GM21529 (cell line): ENCODE data around the gene EPHB2.

Experiments
- ATAC-seq: cut with Tn5 transposase; IDR thresholded peaks from one replicate; pipeline ENCODE4 v1.9.1; 2021; ENCODE audit not compliant: unreplicated experiment

EPHB2 gene

DNA sequence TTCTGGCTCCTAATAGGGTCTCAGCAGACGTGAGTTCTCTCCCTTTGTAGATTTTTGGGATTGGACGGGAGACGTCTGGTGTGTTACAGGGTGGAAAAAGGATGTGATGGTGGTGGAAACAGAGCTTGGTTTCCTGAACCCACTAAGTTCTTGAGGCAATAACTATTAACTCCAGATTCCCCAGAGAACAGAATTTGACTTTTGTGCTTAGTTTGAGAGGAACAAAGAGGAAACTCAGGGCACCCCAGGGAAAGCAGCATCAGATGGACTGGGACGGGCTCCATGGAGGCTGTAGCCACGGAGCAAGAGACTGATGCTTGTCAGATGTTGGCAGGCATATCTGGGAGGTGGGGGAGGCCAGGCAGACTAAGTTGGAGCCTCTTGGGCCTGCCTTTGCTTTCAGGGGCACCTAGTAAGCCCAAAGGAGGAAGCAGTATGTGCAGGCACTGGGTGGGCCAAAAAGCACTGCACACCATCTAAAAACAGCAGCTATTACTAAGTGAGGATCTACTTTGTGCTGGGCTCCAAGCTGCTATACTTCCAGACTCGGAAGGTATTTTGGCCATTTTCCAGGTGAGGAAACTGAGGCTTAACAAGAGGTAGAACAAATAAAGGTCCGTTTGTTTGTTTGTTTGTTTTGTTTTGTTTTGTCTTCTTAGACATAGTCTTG lies 66.9 kb downstream of the EPHB2 start:
- ATAC-seq = no peak

DNA sequence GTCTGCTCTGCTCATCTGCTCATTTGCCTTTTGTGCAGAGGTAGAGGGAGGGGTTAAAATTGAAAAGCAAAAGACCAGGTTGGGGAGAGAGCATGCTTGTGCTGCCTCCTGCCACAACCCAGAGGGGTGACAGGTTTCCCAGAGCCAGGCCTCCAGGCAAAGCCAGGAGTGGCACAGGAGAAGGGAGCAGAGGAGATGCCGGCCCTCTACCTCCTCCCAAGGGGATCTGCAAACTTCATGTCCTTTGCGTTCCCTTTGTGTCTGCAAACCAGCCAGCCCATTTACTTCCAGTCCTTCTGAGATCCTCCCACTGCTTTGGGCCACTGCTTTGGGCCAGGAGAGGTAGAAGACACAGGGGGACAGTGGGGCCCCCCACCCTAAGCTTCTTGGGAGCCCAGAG lies 67.8 kb downstream of the EPHB2 start:
- no peak for ATAC-seq

DNA sequence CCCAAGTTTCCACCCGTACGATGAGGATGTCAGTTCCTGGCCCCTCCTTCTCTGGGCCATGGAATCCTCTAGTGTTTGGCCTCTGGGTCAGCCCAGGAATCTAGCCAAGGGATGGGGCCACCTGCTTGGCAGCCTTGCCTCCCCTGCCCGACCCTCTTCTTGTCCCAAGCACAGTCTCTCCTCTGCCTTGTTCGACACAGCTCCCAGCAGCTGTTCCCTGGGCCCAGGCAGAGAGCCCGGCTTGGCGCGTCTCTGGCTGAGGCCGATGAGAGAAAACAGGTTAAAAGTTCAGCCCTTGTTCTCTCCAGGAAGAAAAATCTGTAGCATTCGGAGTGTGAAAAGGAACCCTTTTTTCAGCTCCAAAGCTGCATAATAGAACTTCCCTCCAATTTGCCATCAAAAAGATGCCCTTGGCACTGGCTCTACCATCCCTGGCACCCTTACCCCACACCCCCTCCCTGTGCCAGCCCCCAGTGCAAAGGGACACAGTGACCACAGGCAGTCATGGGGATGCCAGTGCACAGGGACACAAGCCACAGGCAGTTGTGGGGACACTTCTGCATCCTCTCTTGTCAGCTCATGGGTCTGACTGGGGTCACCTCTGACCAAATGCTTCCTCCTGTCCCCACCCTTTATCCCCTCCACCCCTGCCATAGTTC lies 68.4 kb downstream of the EPHB2 start:
- ATAC-seq = no peak

DNA sequence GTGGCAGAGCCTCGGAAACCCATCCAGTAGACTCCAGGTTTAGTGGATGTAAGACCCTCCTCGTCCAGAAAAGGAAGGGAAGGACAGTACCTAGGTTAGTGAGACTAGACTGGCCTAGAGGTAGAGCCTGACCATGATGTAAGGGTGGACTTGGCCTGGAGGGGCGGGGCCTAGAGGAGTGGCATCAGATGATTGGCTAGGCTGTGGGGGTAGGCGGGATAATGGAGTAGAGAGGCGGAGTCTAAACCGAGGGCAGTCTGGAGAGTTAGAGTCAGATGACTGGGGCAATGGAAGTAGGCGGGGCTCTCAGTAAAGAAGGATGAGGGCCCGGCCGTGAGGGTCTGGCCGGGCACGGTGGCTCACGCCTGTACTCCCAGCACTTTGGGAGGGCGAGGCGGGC lies 70.1 kb downstream of the EPHB2 start:
- ATAC-seq = no peak

DNA sequence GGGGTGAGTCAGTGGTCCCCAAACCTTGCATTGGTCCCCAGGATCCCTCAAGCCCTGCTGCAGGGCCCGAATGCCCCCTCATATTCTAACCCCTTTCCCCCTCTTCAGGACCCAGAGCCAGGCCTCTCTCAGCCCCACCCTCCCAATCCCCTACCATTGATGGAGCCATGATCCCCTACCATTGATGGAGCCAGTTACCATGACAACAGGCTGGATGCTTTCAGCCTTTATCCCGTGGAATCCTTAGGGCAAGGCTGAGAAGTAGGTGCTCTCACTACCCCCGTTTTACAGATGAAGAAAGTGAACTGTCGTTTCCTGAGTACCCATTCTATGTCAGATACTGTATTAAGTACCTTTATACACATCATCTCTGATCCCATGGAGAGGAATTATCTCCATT lies 70.8 kb downstream of the EPHB2 start:
- no peak for ATAC-seq

DNA sequence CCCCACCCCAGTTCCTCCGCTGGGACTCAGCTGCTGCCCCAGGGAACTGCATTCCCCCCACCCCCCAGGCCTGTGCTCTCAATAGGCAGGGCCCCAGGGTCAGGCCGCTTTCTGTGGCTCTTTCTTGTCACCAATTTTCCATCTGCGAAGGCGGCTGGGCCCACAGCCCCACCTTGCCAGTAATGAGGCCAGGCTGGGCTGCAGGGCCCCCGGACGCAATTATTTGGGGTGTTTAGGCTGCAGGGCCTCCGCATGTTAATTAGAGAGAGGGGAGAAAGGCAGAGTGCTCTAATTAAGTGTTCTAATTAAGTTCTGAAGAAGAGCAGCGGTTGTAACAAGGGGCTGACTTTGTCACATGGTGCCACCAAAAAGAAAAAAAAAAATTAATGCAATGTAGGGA lies 71.8 kb downstream of the EPHB2 start:
- no peak for ATAC-seq

DNA sequence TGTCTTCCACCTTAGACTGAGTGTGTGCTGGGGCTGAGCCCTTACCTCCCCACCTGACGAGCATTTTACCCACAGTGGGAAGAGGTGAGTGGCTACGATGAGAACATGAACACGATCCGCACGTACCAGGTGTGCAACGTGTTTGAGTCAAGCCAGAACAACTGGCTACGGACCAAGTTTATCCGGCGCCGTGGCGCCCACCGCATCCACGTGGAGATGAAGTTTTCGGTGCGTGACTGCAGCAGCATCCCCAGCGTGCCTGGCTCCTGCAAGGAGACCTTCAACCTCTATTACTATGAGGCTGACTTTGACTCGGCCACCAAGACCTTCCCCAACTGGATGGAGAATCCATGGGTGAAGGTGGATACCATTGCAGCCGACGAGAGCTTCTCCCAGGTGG lies 73.7 kb downstream of the EPHB2 start:
- ATAC-seq = no peak

DNA sequence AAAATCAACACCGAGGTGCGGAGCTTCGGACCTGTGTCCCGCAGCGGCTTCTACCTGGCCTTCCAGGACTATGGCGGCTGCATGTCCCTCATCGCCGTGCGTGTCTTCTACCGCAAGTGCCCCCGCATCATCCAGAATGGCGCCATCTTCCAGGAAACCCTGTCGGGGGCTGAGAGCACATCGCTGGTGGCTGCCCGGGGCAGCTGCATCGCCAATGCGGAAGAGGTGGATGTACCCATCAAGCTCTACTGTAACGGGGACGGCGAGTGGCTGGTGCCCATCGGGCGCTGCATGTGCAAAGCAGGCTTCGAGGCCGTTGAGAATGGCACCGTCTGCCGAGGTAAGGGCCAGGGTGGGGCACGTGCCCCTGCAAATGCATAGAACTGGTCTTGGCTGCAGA lies 74.1 kb downstream of the EPHB2 start:
- ATAC-seq = no peak

DNA sequence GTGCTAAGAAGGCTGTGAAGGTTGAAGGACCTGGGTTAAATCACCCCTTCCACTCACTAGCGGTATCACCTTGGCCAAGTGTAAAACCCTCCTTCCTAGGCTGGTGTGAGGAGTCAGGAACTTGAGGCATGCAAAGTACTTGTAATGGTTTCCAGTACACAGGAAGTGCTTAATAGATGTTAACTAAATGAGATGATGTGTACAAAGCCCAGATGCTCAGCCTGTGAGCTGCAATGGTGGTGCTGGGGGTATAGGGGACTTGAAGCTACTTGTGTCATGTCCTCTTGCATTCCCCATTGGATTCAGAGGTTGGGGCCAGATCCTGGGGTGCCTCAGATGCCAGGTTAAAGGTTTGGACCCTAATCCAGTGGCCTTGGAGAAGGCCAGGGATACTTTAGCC lies 75.5 kb downstream of the EPHB2 start:
- no peak for ATAC-seq

DNA sequence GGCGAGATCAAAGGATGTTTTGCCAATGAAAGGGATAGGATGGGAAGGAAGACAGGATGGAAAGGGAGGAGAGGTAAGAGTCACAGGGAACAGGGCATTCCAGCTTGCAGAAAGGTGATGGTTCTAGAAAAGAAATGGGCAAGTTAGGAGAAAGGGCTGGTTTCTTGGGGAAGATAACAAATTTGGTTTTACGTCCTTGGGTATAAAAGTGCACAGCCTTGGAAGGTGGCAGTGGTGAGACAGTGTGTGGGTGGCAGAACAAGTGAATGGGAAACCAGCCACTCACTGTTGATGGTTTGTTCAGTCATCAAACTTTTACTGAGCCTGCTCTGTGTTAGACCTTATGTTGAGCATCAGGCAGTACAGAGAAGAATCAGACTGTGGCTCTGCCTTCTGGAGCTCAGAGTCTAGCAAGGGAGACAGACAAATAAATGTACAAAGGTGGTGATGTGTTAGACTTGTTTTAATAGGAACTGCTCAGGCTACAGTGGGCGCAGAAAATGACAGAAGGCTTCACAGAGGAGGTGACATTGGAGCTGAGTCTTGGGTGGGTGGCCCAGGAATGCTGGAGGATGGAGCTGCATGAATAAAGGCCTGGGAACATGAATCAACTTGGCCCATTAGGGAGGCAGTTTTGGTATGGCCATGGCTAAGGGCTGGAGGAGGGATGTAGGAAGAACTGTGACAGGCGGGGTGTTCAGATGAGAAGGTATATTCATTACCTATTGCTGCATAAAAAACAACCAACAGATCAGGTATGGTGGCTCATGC lies 76.3 kb downstream of the EPHB2 start:
- no peak for ATAC-seq

DNA sequence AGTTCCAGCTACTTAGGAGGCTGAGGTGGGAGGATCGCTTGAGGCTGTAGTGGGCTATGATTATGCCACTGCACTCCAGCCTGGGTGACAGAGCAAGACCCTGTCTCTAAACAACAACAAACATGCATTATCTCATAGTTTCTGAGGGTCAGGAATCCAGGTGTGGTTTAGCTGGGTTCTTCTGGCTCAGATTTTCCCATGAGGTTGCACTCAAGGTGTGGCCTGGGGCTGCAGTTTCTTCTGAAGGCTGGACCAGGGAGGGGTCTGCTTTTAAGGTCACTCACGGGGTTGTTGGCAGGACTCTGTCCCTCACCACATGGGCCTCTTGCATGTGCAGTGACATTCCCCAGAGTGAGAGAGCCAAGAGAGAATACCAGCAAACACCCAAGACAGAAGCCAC lies 77.0 kb downstream of the EPHB2 start:
- no peak for ATAC-seq

DNA sequence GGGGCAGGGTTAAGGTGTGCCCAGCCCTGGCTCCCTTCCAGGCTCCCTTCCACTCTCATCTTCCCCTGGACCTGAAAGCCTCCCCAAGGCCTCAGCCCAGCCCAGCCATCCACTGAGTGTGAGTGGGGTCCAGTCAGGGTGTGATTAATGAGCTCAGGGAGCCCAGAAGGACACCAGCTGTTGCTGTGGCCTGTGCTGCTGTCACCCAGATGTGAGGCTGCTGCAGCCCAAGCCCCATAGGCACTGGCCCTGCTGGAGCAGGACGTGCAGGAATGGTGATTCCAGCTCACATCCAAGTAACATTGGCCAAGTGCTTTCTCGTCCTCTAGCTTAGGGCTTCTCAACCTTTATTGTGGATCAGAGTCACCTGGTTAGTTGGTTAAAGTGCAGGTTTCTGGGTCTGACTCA lies 77.6 kb downstream of the EPHB2 start:
- ATAC-seq = no peak

DNA sequence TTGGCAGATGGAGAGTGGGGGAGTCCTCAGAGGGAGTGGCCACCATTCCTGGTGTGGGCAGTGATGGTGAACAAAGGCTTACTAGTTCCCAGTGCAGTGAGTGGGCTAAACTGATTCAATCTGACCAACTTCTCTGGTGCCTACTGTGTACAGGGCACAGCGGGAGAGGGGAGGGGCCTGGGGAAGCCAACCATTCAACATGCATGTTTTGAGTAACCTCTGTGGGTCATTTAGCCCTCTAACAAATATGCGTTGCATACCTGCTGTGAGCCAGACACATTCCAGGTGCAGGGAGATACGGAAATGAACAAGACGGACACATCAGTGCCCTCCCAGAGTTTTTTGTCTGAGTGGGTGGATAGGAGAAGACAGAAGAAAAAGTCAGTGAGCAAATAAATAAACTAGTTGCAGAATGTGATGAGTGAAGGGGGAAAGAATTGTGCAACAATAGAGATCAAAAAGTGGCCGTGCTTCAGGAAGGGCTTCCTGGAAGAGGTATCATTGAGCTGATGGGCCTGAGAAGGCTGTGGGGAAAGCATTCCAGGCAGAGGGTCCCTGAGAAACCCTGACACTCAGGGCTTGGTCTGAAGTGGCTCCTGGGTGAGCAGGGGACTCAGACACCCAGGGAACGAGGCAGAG lies 78.8 kb downstream of the EPHB2 start:
- no peak for ATAC-seq

DNA sequence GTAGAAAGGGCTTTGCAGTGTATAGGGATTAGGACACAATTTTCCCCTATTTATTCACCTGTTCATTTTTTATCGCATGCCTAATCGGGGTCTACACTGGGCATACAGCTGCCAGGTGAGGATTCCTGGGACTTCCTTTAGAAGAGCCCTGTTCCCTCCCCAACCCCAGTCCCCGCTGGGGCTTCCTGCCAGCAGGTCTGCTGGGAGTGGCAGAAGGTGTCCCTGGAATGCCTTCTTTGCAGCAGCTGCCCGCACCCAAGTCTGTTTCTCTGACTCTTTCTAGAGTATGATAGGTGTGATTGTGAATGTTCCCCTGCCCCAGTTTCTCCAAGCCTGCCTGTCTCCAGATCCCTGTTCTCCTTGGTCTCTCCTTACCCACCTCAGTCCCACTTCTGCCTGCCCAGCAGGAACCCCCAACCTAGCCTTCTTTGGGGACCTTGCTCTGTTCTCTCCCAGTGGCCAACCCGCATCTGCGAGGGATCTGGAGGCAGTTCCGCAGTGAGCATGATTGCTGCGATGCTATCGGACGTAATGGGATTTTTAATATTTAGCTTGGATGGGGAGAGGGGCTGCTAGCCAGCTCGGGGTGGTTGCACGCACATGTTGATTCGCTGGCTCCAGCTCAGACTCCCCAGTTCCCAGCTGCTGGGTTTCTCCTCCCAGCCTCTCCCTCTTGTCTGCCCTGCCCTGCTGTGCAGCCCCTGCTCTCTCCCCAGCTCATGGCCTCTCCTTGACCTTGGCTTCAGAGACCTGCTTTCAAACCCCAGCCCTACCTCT lies 79.8 kb downstream of the EPHB2 start:
- ATAC-seq = no peak

DNA sequence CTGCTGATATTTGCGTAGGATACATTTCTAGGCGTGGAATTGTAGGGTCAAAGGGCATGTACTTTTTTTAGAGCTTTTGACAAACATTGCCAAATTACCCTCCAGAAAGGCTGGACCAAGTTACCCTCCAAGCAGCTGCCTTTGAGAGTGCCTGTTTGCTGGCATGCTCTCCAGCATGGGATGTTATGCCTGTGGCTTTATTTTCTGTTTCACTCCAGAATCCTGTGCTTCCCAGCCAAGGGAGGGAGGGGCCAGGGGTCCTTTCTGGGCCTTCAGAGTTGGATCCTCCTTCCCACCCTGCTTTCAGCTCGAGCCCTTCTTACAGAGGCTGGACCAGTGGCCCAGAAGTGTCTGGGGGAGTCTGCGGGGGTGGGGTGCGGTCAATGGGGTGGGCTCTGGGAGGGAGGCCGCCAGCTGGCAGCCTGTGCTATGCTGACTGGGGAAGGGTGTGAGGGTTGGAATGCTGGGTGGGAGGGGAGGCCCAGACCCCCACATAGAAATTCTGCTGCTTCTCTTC lies 81.2 kb downstream of the EPHB2 start:
- no peak for ATAC-seq

DNA sequence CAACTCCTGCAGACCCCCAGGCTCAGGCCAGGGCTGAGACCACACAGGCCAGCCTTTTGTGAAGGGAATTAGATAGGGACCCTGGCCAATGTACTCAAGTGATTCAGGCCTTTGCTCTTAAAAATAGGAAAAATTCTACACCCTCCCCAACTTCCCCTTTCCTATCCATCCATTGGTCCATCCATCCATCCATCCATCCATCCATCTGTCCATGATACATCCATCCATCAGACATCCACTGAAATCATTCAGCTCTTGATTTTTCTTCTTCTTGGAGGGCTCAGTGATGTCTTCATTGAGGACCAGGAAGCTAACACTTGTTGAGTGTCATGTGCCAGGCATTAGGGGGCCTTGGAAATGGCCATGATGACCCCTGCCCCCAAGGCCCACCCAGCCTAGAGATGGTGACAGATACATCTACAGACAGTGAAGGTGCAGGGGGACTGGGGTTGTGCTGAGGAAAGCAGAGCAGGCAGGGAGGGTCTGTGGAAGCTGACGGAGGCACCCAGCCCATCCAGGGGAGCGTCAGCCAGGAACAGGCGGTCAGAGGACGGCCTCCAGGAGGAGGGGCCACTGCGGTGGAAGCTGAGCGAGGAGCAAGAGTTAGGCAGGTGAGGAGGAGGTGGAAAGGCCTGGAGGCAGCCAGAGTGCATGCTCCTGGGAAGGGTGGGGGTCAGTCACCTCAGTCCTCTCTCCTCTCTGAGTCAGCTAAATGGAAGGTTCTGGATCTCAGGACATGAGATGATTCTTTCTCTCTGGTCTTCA lies 81.9 kb downstream of the EPHB2 start:
- ATAC-seq = no peak

DNA sequence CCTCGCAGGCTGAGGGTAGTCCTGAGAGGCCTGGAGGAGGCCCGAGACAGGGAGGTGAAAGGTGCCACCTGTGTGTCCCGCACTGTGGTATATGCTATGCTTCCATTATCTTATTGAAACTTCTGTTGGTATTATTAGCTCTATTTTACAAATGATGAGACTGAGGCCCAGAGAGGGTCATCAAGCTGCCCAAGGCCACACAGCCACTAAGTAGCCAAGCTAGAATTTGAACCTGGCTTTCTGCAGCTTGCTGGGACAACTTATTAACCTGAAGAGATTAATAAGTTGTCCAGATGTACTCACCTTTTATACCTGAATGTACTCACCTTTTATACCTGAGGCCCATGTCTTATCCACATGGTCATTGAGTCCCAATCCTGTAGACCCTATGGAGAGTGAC lies 83.0 kb downstream of the EPHB2 start:
- no peak for ATAC-seq

DNA sequence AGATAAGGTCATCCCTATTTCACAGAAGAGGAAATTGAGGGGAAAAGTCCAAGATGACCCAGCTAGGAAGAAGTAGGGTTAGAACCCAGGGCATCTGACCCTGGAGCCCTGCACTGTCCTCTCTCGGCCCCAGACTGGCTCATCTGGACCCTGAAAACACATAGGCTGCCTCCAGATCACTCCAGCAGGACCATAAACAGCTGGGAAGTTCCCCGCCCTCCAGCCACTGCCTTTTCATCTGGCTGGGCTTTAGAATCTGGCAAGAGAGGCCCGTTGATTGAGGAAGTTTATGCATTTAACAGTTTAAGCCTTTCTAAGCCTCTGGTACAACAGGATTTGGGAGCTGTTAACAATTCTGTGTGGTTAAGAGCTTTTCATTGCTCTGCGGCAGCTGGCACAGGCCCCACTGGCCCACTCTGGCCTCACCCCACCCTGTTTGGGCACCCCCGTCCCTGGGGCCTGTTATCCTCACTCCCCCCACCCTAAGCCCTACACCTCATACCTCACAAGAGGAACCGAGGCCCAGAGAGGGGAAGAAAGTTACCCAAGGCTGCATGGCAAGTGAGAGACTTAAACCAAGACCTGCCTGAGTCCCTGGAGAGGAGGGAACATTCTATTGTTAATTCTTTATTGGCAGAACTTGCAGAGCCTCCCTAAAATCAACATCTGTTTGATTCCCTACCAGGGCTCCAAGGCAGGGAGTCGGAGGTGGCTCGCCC lies 84.2 kb downstream of the EPHB2 start:
- ATAC-seq = no peak

DNA sequence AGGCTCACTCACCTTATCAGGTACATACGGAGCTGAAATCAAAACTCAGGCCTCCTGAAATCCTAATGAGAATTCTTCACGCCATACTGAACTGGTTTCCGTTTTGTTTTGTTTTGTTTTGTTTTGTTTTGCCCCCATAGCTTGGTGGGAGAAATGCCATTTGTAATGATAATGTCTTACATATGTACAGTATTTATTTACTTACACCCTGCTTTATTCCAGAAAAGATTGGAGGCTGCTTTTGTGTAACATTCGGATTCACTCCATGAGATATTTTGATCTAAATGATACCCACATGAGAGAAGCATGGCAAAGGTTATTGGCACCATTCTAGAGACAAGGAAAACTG lies 84.7 kb downstream of the EPHB2 start:
- no peak for ATAC-seq

DNA sequence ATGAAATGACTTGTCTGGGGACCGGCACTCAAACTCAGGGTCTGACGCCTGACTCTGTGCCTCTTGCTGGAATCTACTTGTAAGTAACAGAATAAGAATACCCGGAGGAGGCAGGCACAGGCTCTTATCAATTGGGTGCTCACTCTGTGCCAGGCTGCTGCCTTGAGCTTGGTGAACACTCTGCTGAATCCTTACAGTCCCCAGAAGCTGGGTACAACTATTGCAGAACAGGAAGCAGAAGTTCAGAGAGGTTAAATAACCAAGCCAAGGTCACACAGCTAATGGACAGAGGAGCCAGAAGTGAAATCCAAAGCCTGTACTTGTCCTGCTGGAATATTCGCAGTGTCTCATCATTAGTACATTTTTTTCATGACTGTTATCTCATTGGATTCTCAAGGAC lies 86.0 kb downstream of the EPHB2 start:
- no peak for ATAC-seq
